IPS DF 6.9 (cell line): ENCODE results near the gene NDUFS7.

Source experiments
- DNase-seq: peaks from one replicate; pipeline ENCODE4 v3.0.0-alpha.2; 2013; ENCODE audit warnings: low read depth, low spot score
- H3K27ac ChIP-seq: one replicate; pipeline ENCODE4 v1.5.1; 2013; ENCODE audit warnings: low read length, control low read depth
- H3K27me3 ChIP-seq: 2 replicates; pipeline ENCODE4 v1.6.1; 2013; ENCODE audit warnings: mild to moderate bottlenecking, low read length; ENCODE audit not compliant: control insufficient read depth, insufficient read depth
- H3K36me3 ChIP-seq: 2 replicates; pipeline ENCODE4 v1.6.1; 2013; ENCODE audit warnings: low read length; ENCODE audit not compliant: control insufficient read depth, insufficient read depth
- H3K4me1 ChIP-seq: 2 replicates; pipeline ENCODE4 v1.6.1; 2013; ENCODE audit warnings: low read length; ENCODE audit not compliant: control insufficient read depth, insufficient read depth
- H3K4me3 ChIP-seq: 2 replicates; pipeline ENCODE4 v1.5.1; 2013; ENCODE audit warnings: mild to moderate bottlenecking, low read length
- H3K9me3 ChIP-seq: 2 replicates; pipeline ENCODE4 v1.6.1; 2013; ENCODE audit warnings: low read length, inconsistent platforms; ENCODE audit not compliant: control insufficient read depth, insufficient read depth
- WGBS: extraction: QIAGEN DNeasy Blood & Tissue Kit; methylation state at CpG from one replicate; pipeline ENCODE4 v1.1.7; 2013; ENCODE audit warnings: mixed read lengths, missing lambda C conversion rate; ENCODE audit not compliant: insufficient read length, insufficient coverage; 5-methylcytosine and 5-hydroxymethylcytosine counted together

The NDUFS7 gene

GRCh38 chr19:1427221-1427920, 43.7 kb downstream of the NDUFS7 start:
- H3K9me3 ChIP-seq = no peaks in the 10 kb centered on the region
- H3K4me1 ChIP-seq = no peaks in the 10 kb centered on the region
- peaks cover 55% of the 10 kb centered on the region for H3K36me3 ChIP-seq
- no peak overlapping the region for H3K27ac ChIP-seq
- WGBS = no CpG with 5 or more reads among the region's 27 CpGs
- no peaks in the 10 kb centered on the region for H3K27me3 ChIP-seq
- DNase-seq = no peak
- no peak overlapping the region for H3K4me3 ChIP-seq

GRCh38 chr19:1428738-1429391, 45.2 kb downstream of the NDUFS7 start:
- Histone ChIP-seq H3K27ac (no peak overlapping the region), H3K4me1 (no peaks in the 10 kb centered on the region), H3K9me3 (no peaks in the 10 kb centered on the region), H3K36me3 (peaks cover 55% of the 10 kb centered on the region), H3K4me3 (no peak overlapping the region), H3K27me3 (no peaks in the 10 kb centered on the region)
- no peak for DNase-seq
- no CpG with 5 or more reads among the region's 41 CpGs for WGBS

- DNase-seq = no peak
- H3K36me3 ChIP-seq = peaks cover 60% of the 10 kb centered on the region
- no peak overlapping the region for H3K27ac ChIP-seq
- H3K4me1 ChIP-seq = no peaks in the 10 kb centered on the region
- H3K27me3 ChIP-seq = no peaks in the 10 kb centered on the region
- WGBS = no CpG with 5 or more reads among the region's 14 CpGs
- no peak overlapping the region for H3K4me3 ChIP-seq
- H3K9me3 ChIP-seq = no peaks in the 10 kb centered on the region
Measured at GRCh38 chr19:1429750-1430149, 46.0 kb downstream of the NDUFS7 start.

- peaks cover 59% of the 10 kb centered on the region for H3K36me3 ChIP-seq
Measured at GRCh38 chr19:1430246-1430645, 46.5 kb downstream of the NDUFS7 start.

GRCh38 chr19:1431759-1432506, 48.2 kb downstream of the NDUFS7 start:
- H3K9me3 ChIP-seq = no peaks in the 10 kb centered on the region
- no peaks in the 10 kb centered on the region for H3K27me3 ChIP-seq
- no peaks in the 10 kb centered on the region for H3K4me1 ChIP-seq
- no peak overlapping the region for H3K27ac ChIP-seq
- DNase-seq = no peak
- no CpG with 5 or more reads among the region's 24 CpGs for WGBS
- peaks cover 56% of the 10 kb centered on the region for H3K36me3 ChIP-seq
- H3K4me3 ChIP-seq = no peak overlapping the region

More at GRCh38 chr19:1430246-1430645, 46.5 kb downstream of the NDUFS7 start:
- no peaks in the 10 kb centered on the region for H3K4me1 ChIP-seq
- H3K9me3 ChIP-seq = no peaks in the 10 kb centered on the region
- WGBS = no CpG with 5 or more reads among the region's 14 CpGs
- no peak for DNase-seq
- H3K4me3 ChIP-seq = no peak overlapping the region
- H3K27me3 ChIP-seq = no peaks in the 10 kb centered on the region
- no peak overlapping the region for H3K27ac ChIP-seq

GRCh38 chr19:1432507-1432887, 48.8 kb downstream of the NDUFS7 start:
- peaks cover 53% of the 10 kb centered on the region for H3K36me3 ChIP-seq
- H3K27me3 ChIP-seq = no peaks in the 10 kb centered on the region
- no peak overlapping the region for H3K27ac ChIP-seq
- H3K4me1 ChIP-seq = no peaks in the 10 kb centered on the region
- no CpG with 5 or more reads among the region's 16 CpGs for WGBS
- no peak for DNase-seq
- no peaks in the 10 kb centered on the region for H3K9me3 ChIP-seq
- H3K4me3 ChIP-seq = no peak overlapping the region

- WGBS = no CpG with 5 or more reads among the region's 47 CpGs
- Histone ChIP-seq H3K4me3 (no peak overlapping the region), H3K36me3 (peaks cover 53% of the 10 kb centered on the region), H3K9me3 (no peaks in the 10 kb centered on the region), H3K4me1 (no peaks in the 10 kb centered on the region), H3K27ac (no peak overlapping the region), H3K27me3 (no peaks in the 10 kb centered on the region)
- DNase-seq = no peak
Measured at GRCh38 chr19:1433119-1434039, 49.7 kb downstream of the NDUFS7 start.

GRCh38 chr19:1434040-1434366, 50.3 kb downstream of the NDUFS7 start:
- no peaks in the 10 kb centered on the region for H3K9me3 ChIP-seq
- no peak overlapping the region for H3K4me3 ChIP-seq
- no CpG with 5 or more reads among the region's 17 CpGs for WGBS
- H3K36me3 ChIP-seq = peaks cover 48% of the 10 kb centered on the region
- H3K27me3 ChIP-seq = no peaks in the 10 kb centered on the region
- no peaks in the 10 kb centered on the region for H3K4me1 ChIP-seq
- DNase-seq = no peak
- H3K27ac ChIP-seq = no peak overlapping the region

GRCh38 chr19:1434577-1435060, 50.9 kb downstream of the NDUFS7 start:
- H3K27me3 ChIP-seq = no peaks in the 10 kb centered on the region
- DNase-seq = no peak
- H3K4me3 ChIP-seq = no peak overlapping the region; the same call in 1 of the 2 replicates
- no CpG with 5 or more reads among the region's 39 CpGs for WGBS
- H3K36me3 ChIP-seq = peaks cover 46% of the 10 kb centered on the region
- H3K9me3 ChIP-seq = no peaks in the 10 kb centered on the region
- no peak overlapping the region for H3K27ac ChIP-seq
- H3K4me1 ChIP-seq = peaks cover 2% of the 10 kb centered on the region
